ENCODE measurements around the gene TRIOBP.

Gene TRIOBP

DNA sequence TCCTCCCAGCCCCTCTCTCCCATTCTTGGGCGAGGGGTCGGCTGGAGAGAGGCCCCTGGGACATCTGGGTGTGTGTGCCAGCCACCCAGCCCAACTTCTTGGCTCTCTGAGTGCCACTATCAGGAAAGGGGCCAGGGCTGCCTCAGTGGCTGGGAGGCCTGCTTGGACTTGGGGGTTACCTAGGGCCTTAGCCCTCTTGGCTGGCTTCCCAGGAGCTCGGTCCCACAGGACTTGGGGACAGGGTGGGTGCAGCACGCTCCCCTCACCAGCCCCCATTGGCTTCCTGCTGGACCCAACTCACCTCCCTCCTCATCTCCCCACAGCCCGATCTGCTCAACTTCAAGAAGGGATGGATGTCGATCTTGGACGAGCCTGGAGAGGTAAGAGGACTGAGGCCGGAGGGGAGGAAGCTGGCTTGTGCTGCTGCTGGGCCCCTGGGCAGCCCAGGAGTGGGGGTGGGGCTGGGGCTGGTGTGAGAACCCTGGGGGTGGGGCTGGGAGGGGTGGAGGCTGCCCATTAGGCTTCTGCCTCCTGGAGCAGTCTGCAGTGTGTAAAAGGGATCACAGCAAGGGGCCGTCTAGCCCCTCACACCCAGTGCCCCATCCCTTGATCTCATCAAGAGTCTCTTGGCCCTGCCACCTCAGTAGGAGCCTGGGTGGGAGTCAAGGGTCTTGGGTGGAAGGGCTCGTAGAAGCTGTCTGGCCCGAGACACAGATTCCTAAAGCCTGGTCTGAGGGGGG lies 54.8 kb downstream of the TRIOBP start:
- DNase-seq (ENCODE audit: low read depth): no peak

DNA sequence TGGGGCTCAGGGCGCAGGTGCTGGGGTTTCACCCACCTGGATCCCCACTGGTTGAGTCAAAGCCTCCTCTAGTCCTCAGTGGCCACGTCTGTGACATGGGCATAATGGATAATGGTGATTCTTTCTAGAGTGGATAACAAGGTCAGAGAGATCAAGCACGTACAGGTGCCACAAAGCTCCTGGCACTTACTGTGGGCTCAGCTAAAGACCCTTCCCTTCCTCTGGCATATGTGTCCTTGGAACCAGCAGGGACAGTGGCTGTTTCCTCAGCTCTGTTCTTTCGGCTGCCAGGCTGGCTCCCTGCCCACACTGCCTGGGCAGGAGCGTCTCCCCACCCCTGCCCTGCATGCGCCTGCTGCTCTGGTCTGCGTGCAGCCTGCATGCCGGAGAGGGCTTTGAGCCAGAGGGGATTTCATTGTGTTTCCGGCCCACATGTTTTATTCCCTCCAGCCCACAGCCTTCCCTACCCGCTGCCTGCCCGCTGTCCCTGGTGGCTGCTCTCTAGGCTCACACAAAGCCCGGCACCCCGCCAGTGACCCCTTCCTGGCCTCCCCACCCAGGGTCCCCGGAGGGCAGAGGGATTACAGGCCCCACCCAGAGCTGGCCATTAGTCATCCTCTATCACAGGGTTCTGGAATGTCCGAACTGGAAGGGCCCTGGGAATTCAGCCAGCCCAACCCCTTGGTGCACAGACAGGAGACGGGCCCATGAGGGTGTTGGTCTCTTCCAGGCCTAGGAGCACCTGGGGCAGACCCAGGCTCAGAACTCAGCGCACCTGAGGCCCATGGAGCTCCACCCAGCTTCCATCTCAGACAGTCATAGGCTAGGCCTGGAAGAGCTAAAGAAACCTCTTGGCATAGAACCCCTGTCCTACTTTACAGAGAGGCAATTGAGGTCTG lies 55.6 kb downstream of the TRIOBP start:
- no peak for DNase-seq (ENCODE audit: low read depth)

DNA sequence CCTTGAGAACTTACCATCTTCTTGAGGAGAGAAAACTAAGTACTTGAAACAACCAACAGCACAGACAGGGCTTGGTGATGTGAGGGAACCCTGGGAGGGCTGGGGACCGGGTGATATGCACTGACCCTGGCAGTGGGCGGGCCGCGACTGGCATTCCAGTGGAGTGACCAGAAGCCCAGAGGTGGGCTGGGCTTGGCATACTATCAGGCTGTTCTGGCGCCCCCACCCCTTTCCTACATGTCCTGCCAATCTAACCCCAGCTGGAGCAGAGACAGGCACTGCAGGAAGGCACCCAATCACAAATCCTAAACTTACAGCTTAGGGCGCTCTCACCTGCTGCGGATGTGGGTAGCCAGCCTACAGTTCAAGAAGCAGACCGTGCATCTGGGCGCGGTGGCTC lies 56.9 kb downstream of the TRIOBP start:
- DNase-seq (ENCODE audit: low read depth): no peak

DNA sequence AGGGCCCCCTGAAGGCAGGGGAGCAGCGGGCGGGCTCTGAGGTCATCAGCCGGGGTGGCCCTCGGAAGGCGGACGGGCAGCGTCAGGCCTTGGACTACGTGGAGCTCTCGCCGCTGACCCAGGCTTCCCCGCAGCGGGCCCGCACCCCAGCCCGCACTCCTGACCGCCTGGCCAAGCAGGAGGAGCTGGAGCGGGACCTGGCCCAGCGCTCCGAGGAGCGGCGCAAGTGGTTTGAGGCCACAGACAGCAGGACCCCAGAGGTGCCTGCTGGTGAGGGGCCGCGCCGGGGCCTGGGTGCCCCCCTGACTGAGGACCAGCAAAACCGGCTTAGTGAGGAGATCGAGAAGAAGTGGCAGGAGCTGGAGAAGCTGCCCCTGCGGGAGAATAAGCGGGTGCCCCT lies 60.8 kb downstream of the TRIOBP start:
- no peak for DNase-seq (ENCODE audit: low read depth)

DNA sequence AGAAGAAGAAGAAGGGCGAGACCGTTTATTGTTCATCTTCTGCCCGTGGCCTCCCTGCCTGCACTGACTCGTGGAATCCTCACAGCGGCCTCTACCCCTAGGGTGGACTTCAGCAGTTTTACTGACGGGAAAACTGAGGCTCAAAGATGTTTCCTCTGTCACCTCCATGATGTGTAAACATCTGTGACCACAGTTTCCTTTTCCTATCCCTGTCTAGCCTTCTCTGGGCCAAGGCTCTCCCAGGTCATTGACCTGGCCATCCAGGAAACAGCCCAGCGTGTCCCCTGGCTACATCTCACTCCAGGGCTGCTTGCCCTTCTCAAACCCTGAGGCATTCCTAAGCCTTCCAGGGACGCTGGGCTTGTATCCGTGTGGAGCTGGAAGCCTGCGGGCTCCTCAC lies 61.8 kb downstream of the TRIOBP start:
- no peak for DNase-seq (ENCODE audit: low read depth)

DNA sequence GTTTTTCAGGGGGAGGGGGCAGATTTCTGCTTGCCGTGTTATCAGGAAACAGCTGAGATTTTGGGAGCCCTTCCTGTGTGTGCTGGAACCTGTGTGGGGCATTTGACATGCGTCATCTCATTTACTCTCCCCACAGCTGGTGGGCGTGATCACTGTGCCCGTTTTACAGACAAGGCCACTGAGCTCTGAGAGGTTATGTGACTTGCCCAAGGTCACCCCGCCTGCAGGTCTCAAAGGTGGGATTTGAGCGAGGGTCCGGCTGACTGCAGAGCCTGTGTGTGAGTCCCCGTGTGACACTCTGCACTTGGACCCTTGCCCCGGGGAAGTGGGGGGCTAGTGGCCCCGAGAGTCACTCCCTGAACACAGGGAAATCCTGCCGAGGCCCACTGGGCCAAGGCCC lies 62.4 kb downstream of the TRIOBP start:
- no peak for DNase-seq (ENCODE audit: low read depth)

DNA sequence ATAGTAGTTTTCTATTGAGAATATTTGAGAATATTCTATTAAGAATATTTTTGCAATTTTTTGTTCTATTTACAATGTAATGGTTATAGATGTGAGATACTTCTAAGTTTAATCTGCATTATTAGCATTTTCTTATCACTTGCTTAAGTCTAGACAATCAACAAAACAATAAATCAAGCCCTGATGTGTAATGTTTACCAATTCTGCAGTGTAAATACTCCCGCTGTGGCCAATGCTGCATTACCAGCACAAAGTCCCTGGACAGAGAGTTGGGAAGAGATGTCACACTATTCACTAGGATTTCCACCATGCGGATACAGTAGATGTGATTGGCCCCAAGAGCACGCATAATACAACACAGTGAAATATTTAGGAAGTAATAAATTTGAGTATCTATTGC lies 63.3 kb downstream of the TRIOBP start:
- DNase-seq (ENCODE audit: low read depth): no peak

DNA sequence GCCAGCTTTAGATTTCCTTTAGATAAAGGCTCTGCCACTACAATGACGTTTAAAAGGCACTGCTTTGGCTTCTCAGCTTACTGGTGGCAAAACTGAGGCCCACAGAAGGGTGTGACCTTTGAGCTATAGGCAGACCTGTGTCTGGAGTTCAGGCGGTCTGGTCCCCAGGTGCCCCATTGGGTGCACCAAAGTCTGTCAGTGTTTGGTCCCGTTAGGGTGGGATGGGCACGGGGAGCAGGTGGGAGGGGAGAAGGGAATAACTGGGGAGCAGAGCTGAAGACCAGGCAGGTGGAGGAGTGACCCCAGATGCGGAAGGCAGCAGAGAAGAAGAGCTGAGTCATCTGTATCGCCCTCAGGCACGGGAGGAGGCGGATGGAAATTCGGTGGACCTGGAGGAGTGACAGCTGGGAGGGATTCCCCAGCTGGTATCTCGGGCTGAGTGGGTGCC lies 65.6 kb downstream of the TRIOBP start:
- no peak for DNase-seq (ENCODE audit: low read depth)

DNA sequence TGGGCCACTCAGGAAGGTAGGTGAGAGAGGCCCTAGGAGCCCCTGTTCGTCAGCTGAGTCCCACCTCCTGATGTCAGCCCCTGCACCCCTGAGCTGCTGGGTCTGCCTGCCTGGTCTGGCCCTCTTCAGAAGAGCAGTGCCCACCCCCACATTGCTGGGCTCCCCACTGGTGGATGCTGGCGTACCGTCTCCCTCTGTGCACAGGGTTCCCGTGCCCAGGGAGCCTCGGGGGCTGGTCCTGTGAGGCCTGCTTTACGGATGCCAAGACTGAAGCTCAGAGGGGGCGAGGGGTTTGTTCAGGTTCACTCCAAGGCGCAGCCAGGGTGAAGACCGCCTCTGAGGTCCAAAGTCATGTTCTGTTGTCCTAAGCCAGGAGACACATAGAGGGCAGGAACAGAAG lies 66.2 kb downstream of the TRIOBP start:
- no peak for DNase-seq (ENCODE audit: low read depth)

DNA sequence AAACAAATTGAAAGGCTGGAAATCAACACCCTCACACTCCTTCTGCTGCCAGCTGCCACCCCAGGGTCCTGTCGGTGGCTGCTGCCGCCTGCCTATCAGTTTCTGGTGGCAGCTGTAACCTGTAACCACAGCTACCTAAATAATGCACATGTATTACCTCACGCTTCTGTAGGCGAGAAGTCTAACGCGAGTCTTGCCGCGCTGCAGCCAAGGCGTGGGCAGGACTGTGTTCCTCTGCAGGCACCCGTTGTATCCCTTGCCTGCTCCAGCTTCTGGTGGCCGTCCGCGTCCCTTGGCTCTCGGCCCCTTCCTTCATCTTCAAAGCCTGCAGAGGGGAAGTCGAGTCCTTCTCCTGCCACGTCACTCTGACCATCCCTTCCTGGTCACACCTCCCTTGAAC lies 66.8 kb downstream of the TRIOBP start:
- no peak for DNase-seq (ENCODE audit: low read depth)

DNA sequence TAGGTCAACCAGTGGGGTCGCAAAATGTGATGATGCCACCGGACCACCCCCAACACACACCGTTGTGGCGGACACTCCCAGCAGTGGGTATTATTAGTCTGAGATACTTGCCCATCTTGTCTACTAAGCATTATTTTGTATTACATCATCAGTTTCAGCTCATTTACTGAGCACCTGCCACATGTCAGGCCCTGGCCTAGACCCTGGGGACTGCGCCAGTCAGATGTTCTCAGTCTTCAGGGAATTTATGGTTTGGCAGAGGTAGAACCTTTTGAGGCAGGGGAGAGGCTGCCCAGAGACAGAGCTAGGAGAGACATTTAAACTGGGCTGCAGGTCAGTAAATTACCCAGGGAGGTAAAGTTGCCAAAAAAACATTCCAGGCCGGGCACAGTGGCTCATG lies 67.8 kb downstream of the TRIOBP start:
- DNase-seq (ENCODE audit: low read depth): no peak

DNA sequence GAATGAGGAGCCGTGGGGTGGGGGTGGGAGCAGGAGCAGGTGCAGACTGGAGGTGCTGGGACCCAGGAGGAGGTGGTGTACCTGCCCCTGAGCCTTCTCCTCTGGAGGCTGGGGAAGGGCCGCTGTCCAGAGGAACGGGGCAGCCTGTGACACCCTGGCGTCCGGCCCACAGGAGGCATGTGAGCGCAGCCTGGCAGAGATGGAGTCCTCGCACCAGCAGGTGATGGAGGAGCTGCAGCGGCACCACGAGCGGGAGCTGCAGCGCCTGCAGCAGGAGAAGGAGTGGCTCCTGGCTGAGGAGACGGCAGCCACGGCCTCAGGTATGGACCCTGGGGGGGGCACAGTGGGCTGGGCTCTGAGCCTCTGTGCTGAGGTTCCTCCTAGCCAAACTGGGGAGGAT lies 68.7 kb downstream of the TRIOBP start:
- DNase-seq (ENCODE audit: low read depth): no peak

DNA sequence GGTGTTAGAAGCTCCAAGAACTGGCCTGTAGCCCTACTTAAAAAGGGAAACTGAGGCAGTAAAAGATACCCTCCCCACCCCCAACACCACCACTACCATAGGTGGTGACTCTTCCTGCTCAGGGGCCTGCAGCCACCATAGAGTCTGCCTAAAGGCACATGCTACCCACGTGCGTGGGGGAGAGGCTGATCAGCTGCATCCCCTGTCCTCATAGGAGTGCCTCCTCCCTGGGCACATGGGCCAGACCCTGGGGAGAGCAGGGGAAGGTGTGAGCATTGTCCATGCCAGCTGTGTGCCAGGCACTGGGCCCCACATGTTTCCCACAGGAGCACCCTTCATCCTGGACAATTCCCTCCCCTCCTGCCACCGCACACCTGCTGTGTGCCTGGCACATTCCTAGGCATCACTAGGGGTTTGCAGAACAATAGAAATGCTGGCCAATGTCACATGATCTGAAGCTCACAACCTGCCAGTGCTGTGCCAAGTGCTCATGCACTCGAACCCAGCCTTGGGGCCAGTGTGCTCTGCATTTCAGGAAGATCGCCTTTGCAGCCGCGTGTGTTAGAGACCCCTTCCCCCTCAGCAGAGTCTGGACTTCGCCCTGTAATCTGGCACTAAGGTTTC lies 69.2 kb downstream of the TRIOBP start:
- DNase-seq (ENCODE audit: low read depth): no peak

DNA sequence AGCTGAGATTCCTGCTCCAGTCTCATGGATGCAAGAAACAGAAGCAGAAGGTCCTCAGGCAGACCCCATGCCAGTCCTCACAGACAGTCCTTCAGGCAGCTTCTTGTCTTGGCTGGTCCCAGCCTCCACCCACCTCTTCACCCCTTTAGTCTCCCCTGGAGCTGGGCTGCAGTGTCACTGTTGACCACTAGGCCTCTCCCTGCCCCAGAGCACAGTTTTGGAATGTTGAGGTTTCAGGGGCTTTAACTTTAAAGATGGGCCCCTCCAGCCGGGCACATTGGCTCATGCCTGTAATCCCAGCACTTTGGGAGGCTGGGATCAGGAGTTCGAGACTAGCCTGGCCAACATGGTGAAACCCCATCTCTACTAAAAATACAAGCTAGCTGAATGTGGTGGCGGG lies 71.4 kb downstream of the TRIOBP start:
- DNase-seq (ENCODE audit: low read depth): no peak

DNA sequence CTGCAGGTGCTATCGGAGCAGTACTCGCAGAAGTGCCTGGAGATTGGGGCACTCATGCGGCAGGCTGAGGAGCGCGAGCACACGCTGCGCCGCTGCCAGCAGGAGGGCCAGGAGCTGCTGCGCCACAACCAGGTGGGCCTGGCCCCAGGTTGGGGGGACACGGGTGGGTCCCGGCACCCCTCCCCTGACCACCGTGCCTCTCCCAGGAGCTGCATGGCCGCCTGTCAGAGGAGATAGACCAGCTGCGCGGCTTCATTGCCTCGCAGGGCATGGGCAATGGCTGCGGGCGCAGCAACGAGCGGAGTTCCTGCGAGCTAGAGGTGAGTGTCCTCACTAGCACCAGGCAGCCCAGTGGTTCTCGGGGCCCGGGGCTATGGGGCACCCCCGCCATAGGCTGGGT lies 72.2 kb downstream of the TRIOBP start:
- DNase-seq (ENCODE audit: low read depth): no peak

DNA sequence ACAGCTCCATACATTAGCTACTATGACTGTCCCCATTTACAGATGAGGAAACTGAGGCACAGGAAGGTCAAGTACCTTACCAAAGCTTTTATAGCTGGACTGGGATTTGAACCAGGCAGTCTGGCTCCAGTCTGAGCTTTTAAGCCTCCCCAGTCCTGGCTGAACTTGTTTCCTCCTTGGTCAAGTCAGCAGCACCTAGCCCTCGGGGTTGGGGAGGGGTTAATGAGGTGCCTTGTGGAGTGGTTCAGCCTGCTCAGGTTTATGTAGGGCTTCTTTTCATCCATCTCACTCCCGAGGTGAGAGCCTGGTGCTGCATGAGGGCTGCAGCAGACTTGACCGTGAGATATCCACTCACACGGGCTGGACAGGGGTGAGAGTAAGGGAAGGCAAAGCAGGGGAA lies 74.2 kb downstream of the TRIOBP start:
- DNase-seq (ENCODE audit: low read depth): no peak

DNA sequence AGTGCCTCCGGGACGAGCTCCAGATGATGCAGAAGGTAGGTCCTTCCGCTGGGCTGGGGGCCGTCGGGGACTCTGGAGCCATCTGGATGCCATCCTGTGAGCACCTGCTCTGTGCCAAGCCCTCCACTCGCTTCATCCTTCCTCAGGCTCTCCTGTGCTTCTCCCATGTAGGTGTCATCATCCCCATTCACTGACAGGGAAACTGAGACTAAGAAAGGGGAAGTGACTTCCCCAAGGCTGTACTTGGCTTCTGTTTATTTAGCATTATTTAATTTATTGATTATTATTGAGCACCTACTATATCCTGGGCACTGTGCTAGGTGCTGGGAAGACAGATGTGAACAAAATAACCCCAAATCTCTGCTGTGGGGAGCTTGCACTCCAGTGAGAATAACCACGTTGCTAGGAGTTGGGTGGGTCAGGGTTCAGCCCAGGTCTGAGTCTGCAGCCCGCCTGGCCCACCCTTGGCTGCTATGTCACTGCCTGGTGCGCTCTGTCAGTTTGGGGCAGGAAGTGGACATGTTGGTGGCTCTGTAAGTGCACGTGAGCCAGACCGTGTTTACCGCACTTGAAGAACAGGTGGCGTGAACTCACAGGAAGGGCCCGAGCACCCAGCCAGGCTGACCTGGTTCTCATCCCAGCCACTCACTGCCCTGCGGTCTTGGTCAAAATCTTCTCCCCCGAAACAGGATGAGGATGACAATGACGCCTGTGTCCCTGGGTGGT lies 75.0 kb downstream of the TRIOBP start:
- no peak for DNase-seq (ENCODE audit: low read depth)

DNA sequence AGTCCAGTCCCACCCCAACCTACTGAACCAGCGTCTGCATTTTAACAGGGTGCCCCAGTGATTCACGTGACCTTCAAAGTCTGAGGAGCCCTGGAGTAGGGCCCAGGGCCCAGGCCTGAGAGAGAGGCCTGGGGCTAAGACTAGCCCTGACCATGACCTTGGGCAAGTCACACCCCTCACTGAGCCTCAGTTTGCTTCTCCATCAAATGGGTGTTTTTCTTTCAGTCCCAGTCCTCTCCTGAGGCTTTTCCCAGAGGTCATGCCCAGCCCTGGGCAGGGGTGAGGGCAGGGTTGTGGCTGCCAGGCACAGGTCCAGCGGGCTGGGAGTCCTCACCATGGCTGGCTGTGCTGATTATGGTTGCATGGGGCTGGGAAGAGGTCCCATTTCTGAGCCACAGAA lies 77.9 kb downstream of the TRIOBP start:
- no peak for DNase-seq (ENCODE audit: low read depth)

DNA sequence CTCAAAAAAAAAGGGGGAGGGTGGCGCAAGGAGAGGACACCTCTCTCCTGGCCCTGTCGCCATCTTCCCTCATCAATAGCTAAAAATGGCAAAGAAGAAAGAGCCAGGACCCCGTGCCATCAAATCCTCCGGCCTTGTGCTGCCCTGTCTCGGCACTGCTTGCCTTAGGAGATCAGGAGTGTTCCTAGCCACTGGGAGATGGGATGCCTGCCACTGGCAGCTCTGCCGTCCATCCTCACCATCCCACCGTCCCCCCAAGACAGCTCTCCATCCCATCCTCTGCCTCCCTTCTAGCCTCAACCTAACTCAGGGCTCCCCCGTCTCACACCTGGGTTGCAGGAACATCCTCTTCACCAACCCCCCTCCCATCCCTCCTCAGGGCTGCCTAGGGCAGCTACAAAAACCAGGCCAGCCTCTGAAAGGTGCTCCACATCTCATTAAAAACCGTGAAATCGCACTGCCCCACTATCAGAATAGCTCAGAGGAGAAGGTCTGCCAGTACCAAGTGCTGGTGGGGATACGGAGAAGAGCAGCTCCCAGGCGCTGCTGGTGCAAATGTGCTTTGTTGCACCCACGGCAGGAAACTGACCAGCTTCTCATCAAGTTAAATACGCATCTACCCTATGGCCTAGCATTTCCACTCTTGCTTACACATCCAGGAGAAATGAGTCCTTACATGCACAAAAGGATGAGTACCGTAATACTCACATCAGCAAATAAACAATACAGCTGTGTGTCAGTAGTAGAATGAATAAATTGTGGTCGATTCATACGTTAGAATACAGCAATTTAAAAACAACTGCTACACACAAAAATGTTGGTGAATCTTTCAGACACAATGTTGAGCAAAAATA lies 79.2 kb downstream of the TRIOBP start:
- no peak for DNase-seq (ENCODE audit: low read depth)

DNA sequence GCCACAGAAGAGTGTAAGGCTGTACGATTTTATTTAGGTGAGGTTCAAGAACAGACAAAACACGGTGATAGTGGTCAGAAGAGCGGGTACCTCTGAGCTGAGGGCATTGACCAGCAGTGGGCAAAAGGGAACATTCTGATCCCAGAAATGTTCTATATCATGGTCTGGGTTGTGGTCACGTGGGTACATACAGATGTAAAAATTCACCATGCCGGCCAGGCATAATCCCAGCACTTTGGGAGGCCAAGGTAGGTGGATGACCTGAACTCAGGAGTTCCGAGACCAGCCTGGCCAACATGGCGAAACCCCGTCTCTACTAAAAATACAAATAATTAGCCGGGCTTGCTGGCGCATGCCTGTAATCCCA lies 79.8 kb downstream of the TRIOBP start:
- no peak for DNase-seq (ENCODE audit: low read depth)

DNA sequence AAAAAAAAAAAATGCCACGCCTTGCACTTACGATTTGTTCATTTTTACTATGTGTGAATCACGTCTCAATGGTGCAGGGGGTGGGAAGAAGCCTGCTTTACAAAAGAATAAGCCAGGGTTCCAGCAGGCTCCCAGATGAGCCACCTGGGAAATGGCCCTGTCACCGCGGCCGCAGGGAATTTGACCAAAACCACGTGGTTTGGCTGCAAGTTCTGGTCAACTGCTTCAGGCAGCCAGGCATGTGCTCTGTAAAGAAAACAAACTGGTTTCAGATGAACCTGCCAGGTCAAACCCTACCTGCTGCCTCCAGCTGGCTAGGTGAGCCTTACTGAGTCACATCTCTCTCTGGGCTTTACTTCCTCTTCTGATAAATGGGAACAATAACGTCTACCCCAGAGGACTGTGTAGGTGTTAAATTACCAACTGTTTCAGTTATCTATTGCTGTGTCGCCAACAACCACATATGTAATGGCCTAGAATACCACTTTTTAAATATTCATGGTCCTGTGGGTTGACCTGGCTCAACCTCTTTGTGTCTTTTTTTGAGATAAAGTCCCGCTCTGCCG lies 80.4 kb downstream of the TRIOBP start:
- DNase-seq (ENCODE audit: low read depth): no peak

Measured in activated gamma-delta T cell treated with anti-CD3 and anti-CD28 coated beads, Interleukin-2, amount 50 U/mL, for 16 hours (primary cell).